Neural cell (in vitro differentiated cells): ENCODE results near the gene NAB2.

Experiments
- MXI1 ChIP-seq: fragments of 450-650 bp; conservative IDR thresholded peaks from 2 replicates; pipeline ENCODE4 v1.6.1; 2014; ENCODE audit warnings: antibody characterized with exemption, mild to moderate bottlenecking; ENCODE audit not compliant: poor library complexity, severe bottlenecking
- TAF1 ChIP-seq: IDR thresholded peaks from 2 replicates; pipeline ENCODE4 v1.6.1; 2012; ENCODE audit warnings: low read depth
- TF ChIP-seq, protein P1 (sequence below): fragments of 450-650 bp; IDR thresholded peaks from 2 replicates; pipeline ENCODE4 v1.5.1; 2014; ENCODE audit warnings: antibody characterized with exemption, mild to moderate bottlenecking, moderate library complexity; ENCODE audit not compliant: poor library complexity, severe bottlenecking

DNA sequence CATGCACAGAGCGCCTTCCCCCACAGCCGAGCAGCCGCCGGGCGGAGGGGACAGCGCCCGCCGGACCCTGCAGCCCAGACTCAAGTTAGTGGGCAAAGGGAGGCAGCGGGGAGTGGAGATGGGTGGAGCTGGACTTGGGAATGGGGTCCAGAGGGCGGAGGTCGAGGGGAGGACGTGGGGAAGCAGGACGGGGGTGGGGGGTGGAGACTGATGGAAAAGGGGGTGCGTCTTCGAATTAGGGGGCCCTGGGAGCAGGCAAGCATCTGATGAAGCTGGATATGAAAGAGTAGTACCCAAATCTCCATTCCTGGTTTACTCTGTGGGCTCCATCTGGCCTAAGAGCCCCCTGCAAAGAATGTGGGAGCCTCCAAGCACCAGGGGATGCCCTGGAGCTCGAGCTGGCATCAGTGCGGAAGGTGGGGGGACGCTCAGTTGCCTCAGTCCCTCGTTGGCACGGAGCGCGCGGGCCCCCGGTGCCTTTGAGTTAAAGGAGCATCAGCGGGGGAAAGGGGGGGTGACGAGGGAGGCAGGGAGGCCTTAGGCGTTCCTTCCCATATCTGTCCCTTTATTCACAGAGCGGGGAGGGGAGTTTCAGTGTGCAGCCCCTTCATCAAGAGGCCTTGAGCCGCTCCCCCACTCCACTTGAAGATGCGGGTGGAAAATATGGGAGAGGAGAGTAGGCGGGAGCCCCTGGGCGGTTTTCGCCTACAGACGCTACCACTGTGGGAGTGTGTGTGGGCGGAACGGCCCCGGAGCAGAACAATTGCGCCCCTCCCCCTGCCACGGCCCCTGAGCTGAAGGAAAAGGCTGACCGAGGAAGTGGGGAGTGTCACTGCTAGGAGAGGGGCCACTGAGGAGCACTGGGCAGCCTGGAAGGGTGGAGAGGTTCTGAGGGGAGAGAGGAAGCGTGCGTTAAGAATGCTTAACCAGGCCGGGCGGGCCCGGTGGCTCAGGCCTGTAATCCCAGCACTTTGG lies 644 bp downstream of the NAB2 start:
- TF ChIP-seq, protein P1, sequence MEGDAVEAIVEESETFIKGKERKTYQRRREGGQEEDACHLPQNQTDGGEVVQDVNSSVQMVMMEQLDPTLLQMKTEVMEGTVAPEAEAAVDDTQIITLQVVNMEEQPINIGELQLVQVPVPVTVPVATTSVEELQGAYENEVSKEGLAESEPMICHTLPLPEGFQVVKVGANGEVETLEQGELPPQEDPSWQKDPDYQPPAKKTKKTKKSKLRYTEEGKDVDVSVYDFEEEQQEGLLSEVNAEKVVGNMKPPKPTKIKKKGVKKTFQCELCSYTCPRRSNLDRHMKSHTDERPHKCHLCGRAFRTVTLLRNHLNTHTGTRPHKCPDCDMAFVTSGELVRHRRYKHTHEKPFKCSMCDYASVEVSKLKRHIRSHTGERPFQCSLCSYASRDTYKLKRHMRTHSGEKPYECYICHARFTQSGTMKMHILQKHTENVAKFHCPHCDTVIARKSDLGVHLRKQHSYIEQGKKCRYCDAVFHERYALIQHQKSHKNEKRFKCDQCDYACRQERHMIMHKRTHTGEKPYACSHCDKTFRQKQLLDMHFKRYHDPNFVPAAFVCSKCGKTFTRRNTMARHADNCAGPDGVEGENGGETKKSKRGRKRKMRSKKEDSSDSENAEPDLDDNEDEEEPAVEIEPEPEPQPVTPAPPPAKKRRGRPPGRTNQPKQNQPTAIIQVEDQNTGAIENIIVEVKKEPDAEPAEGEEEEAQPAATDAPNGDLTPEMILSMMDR = no peak
- no peak for TF ChIP-seq MXI1
- TF ChIP-seq TAF1 = peak; percentile 40
